Ishikawa (cell line): ENCODE data around the gene PSAP.

Experiments used
- CEBPB ChIP-seq: IDR thresholded peaks from 2 replicates; pipeline ENCODE4 v1.6.1; 2012
- EGR1 ChIP-seq: IDR thresholded peaks from 2 replicates; pipeline ENCODE4 v1.6.1; 2012
- EP300 ChIP-seq: IDR thresholded peaks from 2 replicates; pipeline ENCODE4 v1.6.1; 2012; ENCODE audit warnings: borderline replicate concordance
- NFIC ChIP-seq: IDR thresholded peaks from 2 replicates; pipeline ENCODE4 v1.6.1; 2012
- RAD21 ChIP-seq: IDR thresholded peaks from 2 replicates; pipeline ENCODE4 v1.6.1; 2012; ENCODE audit warnings: low read depth
- TAF1 ChIP-seq: IDR thresholded peaks from 2 replicates; pipeline ENCODE4 v1.6.1; 2012; ENCODE audit warnings: low read depth, mild to moderate bottlenecking
- TEAD4 ChIP-seq: IDR thresholded peaks from 2 replicates; pipeline ENCODE4 v1.6.1; 2012
- ZBTB7A ChIP-seq: IDR thresholded peaks from 2 replicates; pipeline ENCODE4 v1.6.1; 2012; ENCODE audit warnings: low read depth
- TF ChIP-seq, protein P1 (sequence below): IDR thresholded peaks from 2 replicates; pipeline ENCODE4 v1.6.1; 2012

DNA sequence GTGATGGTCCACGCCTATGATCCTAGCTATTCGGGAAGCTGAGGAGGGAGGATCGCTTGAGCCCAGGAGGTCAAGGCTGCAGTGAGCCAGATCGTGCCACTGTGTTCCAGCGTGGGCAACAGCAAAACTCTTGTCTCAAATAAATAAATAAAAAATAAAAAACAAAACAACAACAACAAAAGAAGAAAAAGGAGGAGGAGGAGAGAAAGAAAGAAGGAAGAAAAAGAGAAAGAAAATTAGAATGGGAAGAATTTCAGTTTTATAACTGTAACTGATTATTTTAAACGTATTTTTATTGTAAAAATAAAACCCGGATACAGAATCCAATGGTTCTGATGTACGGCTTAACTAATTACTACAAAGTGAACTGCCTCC lies 37.2 kb upstream of the PSAP start:
- TF ChIP-seq, protein P1, sequence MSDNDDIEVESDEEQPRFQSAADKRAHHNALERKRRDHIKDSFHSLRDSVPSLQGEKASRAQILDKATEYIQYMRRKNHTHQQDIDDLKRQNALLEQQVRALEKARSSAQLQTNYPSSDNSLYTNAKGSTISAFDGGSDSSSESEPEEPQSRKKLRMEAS: no peak
- TF ChIP-seq EGR1 (no peak), EP300 (no peak), TAF1 (no peak), RAD21 (no peak), NFIC (no peak), TEAD4 (no peak), CEBPB (no peak), ZBTB7A (no peak)
